ENCODE measurements around the gene RASSF4.

DNA sequence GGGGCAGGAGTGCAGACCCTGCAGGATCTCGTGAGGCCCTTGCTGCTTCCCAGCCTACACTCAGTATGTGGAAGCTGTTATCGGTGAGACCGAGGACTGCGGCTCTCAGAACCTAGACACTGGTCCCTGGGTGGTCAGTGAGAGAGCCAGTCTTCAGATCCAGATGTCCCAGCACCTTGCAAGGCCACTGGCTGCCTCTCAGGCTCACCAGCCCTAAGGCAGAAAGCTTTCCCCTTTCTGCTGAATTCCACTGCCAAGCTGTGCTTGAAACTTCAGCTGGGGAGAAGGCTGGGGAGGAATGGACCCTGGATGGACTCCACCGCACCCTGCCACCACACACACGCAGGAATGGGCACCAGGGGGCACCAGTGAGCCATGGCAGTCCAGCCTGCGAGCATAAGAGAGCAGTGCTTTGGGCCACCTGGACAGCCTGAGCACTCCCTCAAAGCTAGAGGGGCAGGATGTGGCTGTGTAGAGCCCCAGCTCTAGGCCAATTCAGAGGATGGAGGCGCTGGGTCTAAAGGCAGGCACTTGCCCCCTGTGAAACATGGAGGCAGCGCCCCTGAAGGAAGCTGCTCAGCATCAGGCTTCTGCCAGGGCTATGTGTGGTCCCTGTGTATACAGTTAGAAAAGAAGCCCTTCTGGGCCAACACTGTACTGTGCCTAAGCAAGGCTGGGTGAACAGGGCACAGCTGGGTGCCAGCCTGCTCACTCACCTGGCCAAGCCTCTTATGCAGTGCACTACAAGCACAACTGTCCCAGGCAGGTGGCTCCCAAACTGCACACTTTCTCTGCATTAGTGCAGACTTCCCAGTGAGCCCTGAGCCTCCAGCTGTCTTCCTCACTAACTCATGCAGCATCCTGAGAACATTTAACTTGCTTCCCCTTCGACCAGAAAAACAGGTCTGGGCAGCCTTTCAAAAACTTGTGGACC, 26.8 kb upstream of the RASSF4 start:
- TF ChIP-seq CTCF (IDR thresholded peaks at IDR 0.05 in 2 of 3, conservative IDR thresholded peaks at IDR 0.05 in 1 of 3; ENCODE audit: borderline replicate concordance in 1 of 3, insufficient read depth in 1 of 3, low read depth in 2 of 3, low read length in 2 of 3) (peak; percentile 87 to 99 (median 96)), REST (IDR thresholded peaks at IDR 0.05; ENCODE audit: low read depth) (no peak), EZH2 (IDR thresholded peaks at IDR 0.05) (no peak), CEBPB (IDR thresholded peaks at IDR 0.05; ENCODE audit: low read depth) (no peak), SRF (IDR thresholded peaks at IDR 0.05; ENCODE audit: low read depth) (no peak), POLR2AphosphoS5 (IDR thresholded peaks at IDR 0.05; ENCODE audit: low read depth, low read length) (no peak), YY1 (IDR thresholded peaks at IDR 0.05; ENCODE audit: extremely low read depth, insufficient replicate concordance, low read depth, low read length) (no peak), POLR2A (IDR thresholded peaks at IDR 0.05; ENCODE audit: borderline replicate concordance, extremely low read depth, insufficient read depth, insufficient read length) (no peak), TCF7L2 (IDR thresholded peaks at IDR 0.05; ENCODE audit: borderline replicate concordance, extremely low read depth, insufficient read depth, insufficient read length) (no peak), EZH2phosphoT487 (IDR thresholded peaks at IDR 0.05; ENCODE audit: borderline replicate concordance) (no peak)
- TF ChIP-seq, protein P1, sequence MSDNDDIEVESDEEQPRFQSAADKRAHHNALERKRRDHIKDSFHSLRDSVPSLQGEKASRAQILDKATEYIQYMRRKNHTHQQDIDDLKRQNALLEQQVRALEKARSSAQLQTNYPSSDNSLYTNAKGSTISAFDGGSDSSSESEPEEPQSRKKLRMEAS (IDR thresholded peaks at IDR 0.05) = no peak
